ENCODE measurements around the gene ITGAD.

DNA sequence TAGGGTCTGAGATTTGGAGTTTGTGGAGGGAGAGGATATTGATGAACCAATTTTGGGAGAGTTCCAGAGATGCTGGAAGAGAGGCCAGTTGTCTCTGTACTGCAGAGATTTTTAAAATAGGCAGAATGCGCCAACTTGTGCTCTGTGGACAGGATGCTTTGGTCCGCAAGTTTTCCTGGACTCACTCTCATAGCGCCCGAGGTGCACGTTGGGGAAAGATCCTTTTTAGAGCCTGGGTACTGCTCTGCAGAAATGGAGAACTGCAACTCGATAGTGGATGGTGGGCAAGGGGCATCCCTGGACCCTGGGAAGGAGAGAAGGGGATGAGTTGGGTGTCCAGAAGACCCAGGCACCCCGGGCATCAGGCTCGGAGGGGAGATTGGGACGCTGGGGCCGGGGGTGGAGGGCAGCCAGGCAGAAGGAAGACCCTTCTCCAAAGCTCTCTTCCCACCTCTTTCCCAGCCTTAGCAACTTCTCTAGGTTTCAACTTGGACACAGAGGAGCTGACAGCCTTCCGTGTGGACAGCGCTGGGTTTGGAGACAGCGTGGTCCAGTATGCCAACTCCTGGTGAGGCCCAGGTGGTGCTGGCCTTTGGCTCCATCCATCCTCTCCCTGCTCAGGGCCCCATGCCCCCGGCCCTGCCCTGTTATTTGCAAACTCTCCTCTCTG, 37.6 kb upstream of the ITGAD start:
- TF ChIP-seq, protein P1, sequence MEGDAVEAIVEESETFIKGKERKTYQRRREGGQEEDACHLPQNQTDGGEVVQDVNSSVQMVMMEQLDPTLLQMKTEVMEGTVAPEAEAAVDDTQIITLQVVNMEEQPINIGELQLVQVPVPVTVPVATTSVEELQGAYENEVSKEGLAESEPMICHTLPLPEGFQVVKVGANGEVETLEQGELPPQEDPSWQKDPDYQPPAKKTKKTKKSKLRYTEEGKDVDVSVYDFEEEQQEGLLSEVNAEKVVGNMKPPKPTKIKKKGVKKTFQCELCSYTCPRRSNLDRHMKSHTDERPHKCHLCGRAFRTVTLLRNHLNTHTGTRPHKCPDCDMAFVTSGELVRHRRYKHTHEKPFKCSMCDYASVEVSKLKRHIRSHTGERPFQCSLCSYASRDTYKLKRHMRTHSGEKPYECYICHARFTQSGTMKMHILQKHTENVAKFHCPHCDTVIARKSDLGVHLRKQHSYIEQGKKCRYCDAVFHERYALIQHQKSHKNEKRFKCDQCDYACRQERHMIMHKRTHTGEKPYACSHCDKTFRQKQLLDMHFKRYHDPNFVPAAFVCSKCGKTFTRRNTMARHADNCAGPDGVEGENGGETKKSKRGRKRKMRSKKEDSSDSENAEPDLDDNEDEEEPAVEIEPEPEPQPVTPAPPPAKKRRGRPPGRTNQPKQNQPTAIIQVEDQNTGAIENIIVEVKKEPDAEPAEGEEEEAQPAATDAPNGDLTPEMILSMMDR (IDR thresholded peaks at IDR 0.05; ENCODE audit: insufficient read depth, low read length, poor library complexity, severe bottlenecking) = no peak
- no peak for TF ChIP-seq EZH2phosphoT487 (conservative IDR thresholded peaks at IDR 0.05; ENCODE audit: low read length)
